Ishikawa (cell line): Measurements from ENCODE around the gene CHFR.

Experiments
- CEBPB ChIP-seq: IDR thresholded peaks from 2 replicates; pipeline ENCODE4 v1.6.1; 2012
- CREB1 ChIP-seq: IDR thresholded peaks from 2 replicates; pipeline ENCODE4 v1.6.1; 2012; ENCODE audit warnings: low read depth
- EGR1 ChIP-seq: IDR thresholded peaks from 2 replicates; pipeline ENCODE4 v1.6.1; 2012
- EP300 ChIP-seq: IDR thresholded peaks from 2 replicates; pipeline ENCODE4 v1.6.1; 2012; ENCODE audit warnings: borderline replicate concordance
- FOXM1 ChIP-seq: IDR thresholded peaks from 2 replicates; pipeline ENCODE4 v1.6.1; 2012; ENCODE audit warnings: low read depth, borderline replicate concordance
- NFIC ChIP-seq: IDR thresholded peaks from 2 replicates; pipeline ENCODE4 v1.6.1; 2012
- RAD21 ChIP-seq: IDR thresholded peaks from 2 replicates; pipeline ENCODE4 v1.6.1; 2012; ENCODE audit warnings: low read depth
- TAF1 ChIP-seq: IDR thresholded peaks from 2 replicates; pipeline ENCODE4 v1.6.1; 2012; ENCODE audit warnings: low read depth, mild to moderate bottlenecking
- TCF12 ChIP-seq: IDR thresholded peaks from 2 replicates; pipeline ENCODE4 v1.6.1; 2012; ENCODE audit warnings: low read depth
- TEAD4 ChIP-seq: IDR thresholded peaks from 2 replicates; pipeline ENCODE4 v1.6.1; 2012
- YY1 ChIP-seq: IDR thresholded peaks from 2 replicates; pipeline ENCODE4 v1.6.1; 2012; ENCODE audit warnings: low read depth
- ZBTB7A ChIP-seq: IDR thresholded peaks from 2 replicates; pipeline ENCODE4 v1.6.1; 2012; ENCODE audit warnings: low read depth
- TF ChIP-seq, protein P1 (sequence below): IDR thresholded peaks from 2 replicates; pipeline ENCODE4 v1.6.1; 2012
- TF ChIP-seq, protein P2 (sequence below): IDR thresholded peaks from 2 replicates; pipeline ENCODE4 v1.6.1; 2012; ENCODE audit warnings: low read depth, mild to moderate bottlenecking
- TF ChIP-seq, protein P3 (sequence below): IDR thresholded peaks from 2 replicates; pipeline ENCODE4 v1.6.1; 2012

Gene CHFR

DNA sequence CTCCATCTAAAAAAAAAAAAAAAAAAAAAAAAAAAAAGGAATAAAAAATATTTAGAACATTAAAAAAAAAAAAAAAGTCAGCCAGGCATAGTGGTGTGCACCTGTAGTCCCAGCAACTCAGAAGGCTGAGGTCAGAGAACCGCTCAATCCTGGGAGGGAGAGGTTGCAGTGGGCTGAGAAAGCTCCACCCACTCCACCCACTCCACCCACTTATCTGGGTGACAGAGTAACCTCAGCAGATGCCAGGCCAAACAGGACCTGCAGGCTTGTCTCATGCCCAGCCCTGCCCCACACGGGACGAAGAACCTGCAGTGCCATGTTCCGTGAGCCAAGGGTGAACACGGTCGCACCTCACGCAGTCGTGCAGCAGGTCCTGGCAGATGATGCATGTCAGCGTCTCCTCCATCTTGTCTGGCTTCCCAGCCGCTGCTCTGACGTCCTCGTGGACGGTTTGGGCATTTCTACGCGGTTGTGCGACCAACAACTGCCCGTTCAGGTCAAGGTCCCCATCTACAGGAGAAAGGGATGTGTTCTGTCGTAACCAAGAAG is 28.6 kb downstream of the CHFR start:
- TF ChIP-seq, protein P1, sequence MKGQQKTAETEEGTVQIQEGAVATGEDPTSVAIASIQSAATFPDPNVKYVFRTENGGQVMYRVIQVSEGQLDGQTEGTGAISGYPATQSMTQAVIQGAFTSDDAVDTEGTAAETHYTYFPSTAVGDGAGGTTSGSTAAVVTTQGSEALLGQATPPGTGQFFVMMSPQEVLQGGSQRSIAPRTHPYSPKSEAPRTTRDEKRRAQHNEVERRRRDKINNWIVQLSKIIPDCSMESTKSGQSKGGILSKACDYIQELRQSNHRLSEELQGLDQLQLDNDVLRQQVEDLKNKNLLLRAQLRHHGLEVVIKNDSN, result no peak
- TF ChIP-seq EGR1, result 0 out of 2 replicates have a peak, but pooled peaks have one; percentile 40

DNA sequence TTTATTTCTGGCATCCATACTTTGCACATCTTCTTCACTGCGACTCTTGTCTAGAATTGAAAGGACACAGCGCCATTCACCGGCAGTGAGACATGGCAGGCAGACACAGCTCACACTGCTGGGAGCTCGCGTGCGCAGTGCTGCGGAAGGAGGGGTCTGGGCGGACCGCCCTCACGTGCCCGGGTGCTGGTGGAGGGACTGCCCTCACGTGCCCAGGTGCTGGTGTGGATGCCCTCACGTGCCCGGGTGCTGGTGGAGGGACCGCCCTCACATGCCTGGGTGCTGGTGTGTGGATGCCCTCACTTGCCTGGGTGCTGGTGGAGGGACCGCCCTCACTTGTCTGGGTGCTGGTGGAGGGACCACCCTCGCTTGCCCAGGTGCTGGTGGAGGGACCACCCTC is 30.8 kb downstream of the CHFR start:
- TF ChIP-seq NFIC (no peak), CREB1 (no peak)

DNA sequence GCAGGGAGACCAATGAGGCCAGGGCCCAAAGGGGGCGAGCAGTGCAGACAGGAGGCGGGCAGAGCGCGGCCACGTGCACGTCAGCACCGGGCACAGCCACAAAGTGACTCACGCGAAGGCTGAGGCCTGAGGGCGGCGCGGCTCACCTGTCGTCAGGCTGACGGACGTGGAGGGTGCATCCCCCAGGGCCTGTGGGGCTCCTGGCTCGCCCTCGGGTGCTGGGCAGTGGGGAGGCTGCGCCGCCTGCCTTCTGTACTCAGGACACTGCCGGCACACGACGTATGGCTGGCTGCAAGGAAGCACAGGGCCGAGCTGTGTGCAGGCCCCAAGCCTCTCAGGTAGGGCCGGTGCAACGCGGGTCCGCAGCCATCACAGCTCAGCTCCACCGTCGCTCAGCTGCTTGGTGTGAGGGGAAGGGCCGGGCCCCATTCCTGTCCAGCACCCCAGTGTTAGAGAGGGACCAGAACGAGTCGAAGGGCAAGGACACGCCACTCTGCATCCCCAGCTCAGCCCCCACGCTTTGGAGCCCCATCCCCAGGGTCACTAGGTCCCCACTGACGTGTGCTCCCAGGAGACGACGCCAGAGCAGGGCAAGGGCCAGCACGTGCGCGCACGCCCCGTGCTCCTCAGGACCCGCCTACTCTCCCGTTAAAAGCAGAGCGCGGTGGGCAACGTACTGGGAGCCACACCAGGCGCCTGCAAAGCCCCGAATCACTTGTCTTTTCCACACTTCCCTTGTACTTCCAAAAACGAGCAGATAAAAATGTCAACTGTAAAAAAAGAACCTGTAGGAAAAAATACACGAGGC is 33.9 kb downstream of the CHFR start:
- TF ChIP-seq, protein P2, sequence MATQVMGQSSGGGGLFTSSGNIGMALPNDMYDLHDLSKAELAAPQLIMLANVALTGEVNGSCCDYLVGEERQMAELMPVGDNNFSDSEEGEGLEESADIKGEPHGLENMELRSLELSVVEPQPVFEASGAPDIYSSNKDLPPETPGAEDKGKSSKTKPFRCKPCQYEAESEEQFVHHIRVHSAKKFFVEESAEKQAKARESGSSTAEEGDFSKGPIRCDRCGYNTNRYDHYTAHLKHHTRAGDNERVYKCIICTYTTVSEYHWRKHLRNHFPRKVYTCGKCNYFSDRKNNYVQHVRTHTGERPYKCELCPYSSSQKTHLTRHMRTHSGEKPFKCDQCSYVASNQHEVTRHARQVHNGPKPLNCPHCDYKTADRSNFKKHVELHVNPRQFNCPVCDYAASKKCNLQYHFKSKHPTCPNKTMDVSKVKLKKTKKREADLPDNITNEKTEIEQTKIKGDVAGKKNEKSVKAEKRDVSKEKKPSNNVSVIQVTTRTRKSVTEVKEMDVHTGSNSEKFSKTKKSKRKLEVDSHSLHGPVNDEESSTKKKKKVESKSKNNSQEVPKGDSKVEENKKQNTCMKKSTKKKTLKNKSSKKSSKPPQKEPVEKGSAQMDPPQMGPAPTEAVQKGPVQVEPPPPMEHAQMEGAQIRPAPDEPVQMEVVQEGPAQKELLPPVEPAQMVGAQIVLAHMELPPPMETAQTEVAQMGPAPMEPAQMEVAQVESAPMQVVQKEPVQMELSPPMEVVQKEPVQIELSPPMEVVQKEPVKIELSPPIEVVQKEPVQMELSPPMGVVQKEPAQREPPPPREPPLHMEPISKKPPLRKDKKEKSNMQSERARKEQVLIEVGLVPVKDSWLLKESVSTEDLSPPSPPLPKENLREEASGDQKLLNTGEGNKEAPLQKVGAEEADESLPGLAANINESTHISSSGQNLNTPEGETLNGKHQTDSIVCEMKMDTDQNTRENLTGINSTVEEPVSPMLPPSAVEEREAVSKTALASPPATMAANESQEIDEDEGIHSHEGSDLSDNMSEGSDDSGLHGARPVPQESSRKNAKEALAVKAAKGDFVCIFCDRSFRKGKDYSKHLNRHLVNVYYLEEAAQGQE, result no peak
- TF ChIP-seq CEBPB (no peak), EGR1 (no peak), FOXM1 (no peak), CREB1 (no peak), YY1 (no peak), TCF12 (no peak), RAD21 (no peak), NFIC (no peak), EP300 (no peak), TEAD4 (no peak), ZBTB7A (no peak)
- TF ChIP-seq, protein P3, sequence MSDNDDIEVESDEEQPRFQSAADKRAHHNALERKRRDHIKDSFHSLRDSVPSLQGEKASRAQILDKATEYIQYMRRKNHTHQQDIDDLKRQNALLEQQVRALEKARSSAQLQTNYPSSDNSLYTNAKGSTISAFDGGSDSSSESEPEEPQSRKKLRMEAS, result no peak
- TF ChIP-seq, protein P1, result no peak

DNA sequence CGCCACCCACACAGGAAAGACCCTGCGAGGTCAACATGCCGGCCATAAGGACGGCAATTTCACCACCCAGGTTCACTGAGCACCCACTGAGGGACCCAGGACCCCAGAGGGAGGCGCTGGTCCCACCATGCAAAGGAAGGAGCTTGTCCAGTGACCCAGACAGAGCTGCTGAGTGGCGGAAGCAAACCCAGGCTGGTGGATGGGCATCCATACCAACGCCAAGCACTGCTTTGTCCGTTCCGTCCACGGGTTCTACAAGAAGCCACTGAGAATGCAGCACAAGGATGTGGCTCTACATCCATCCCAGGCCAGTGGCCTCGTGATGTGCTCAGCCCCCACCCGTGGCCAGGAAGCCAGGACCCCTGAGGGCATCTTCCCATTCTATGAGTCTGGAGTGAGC is 34.9 kb downstream of the CHFR start:
- TF ChIP-seq TAF1 (no peak), TCF12 (no peak), NFIC (no peak)

DNA sequence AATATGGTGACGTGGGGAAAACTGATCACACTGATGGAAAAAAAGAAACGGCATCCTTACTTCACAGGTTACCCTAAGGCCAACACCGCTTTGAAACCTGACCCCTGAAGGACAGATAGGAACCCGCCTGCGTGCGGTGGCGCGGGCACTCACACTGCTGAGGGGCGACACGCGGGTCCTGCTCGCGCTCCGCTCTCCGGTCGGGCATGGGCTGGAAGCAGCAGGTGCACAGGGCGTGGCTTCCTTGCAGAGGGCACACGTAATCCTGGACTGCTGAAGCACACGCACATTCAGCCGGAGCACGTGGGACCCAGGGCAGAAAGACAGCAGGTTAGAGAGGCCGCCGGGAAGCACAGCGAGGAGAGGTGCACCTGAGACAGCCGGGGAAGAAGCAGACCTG is 35.9 kb downstream of the CHFR start:
- TF ChIP-seq, protein P2, result no peak
- TF ChIP-seq FOXM1 (no peak), EGR1 (no peak), TCF12 (no peak), EP300 (no peak), YY1 (no peak)
- TF ChIP-seq, protein P3, result no peak
- TF ChIP-seq, protein P1, result no peak

DNA sequence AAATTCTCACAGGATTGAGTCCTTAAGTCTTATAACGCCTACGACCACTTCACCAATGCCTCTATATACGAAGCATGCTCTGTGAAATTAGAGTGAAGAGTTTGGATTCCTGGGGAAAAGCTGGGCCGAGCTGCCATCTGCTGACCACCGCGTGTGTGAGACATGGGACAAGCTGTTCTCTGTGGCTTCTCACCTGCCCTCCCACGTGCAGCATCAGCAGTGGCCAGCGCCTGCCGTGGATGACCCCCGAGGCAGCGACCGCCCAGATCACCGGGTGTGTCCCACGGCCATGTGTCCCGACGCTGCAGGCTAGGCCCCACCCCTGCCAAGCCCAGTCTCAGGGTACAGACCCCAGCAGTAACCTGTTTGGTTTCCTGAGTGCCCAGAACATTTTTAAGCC is 37.1 kb downstream of the CHFR start:
- TF ChIP-seq TEAD4 (no peak), TAF1 (no peak), EGR1 (no peak), FOXM1 (no peak), RAD21 (no peak), YY1 (no peak), ZBTB7A (no peak), EP300 (no peak)
- TF ChIP-seq, protein P2, result no peak
- TF ChIP-seq, protein P1, result no peak
